Measurements from ENCODE around the gene KRT80.

Gene KRT80

GRCh38 chr12:52155048-52155868 is 36.6 kb downstream of the KRT80 start:
- no peak for DNase-seq (ENCODE audit: low spot score)

GRCh38 chr12:52152905-52153317 is 38.9 kb downstream of the KRT80 start:
- no peak for DNase-seq (ENCODE audit: low spot score)

GRCh38 chr12:52151837-52152783 is 39.7 kb downstream of the KRT80 start:
- no peak for DNase-seq (ENCODE audit: low spot score)

- DNase-seq (ENCODE audit: low spot score), result no peak
Measured at GRCh38 chr12:52151153-52151836, 40.5 kb downstream of the KRT80 start.

GRCh38 chr12:52149651-52150241 is 42.1 kb downstream of the KRT80 start:
- DNase-seq (ENCODE audit: low spot score), result no peak

- DNase-seq (ENCODE audit: low spot score), result no peak
Measured at GRCh38 chr12:52149182-52149641, 42.6 kb downstream of the KRT80 start.

GRCh38 chr12:52148464-52149181 is 43.2 kb downstream of the KRT80 start:
- DNase-seq (ENCODE audit: low spot score), result no peak

GRCh38 chr12:52147964-52148463 is 43.8 kb downstream of the KRT80 start:
- no peak for DNase-seq (ENCODE audit: low spot score)

- peak; percentile 79 for DNase-seq (ENCODE audit: low spot score)
Measured at GRCh38 chr12:52147367-52147963, 44.3 kb downstream of the KRT80 start.

GRCh38 chr12:52146822-52147366 is 44.9 kb downstream of the KRT80 start:
- DNase-seq (ENCODE audit: low spot score), result no peak

- no peak for DNase-seq (ENCODE audit: low spot score)
Measured at GRCh38 chr12:52146089-52146821, 45.6 kb downstream of the KRT80 start.

- no peak for DNase-seq (ENCODE audit: low spot score)
Measured at GRCh38 chr12:52145228-52146088, 46.4 kb downstream of the KRT80 start.

GRCh38 chr12:52144512-52145227 is 47.1 kb downstream of the KRT80 start:
- no peak for DNase-seq (ENCODE audit: low spot score)

GRCh38 chr12:52142431-52142830 is 49.4 kb downstream of the KRT80 start:
- DNase-seq (ENCODE audit: low spot score), result no peak

- no peak for DNase-seq (ENCODE audit: low spot score)
Measured at GRCh38 chr12:52141875-52142274, 49.9 kb downstream of the KRT80 start.

GRCh38 chr12:52141306-52141705 is 50.5 kb downstream of the KRT80 start:
- DNase-seq (ENCODE audit: low spot score), result no peak

GRCh38 chr12:52139579-52140062 is 52.2 kb downstream of the KRT80 start:
- DNase-seq (ENCODE audit: low spot score), result no peak

- DNase-seq (ENCODE audit: low spot score), result no peak
Measured at GRCh38 chr12:52139147-52139546, 52.7 kb downstream of the KRT80 start.

Data from left forelimb (tissue), 1 donor.